NOMO-1 treated with dmso at 0.1 percent for 144 hours (cell line): ENCODE results near the gene EXTL1.
A peak's percentile ranks its signal among the peaks of the same experiment; 100 is the strongest.

ENCODE experiments used
- DNase-seq: peaks from one replicate; lab custom pipeline; 2025; ENCODE audit not compliant: unreplicated experiment; lab: John Stamatoyannopoulos, UW

Gene EXTL1

DNA sequence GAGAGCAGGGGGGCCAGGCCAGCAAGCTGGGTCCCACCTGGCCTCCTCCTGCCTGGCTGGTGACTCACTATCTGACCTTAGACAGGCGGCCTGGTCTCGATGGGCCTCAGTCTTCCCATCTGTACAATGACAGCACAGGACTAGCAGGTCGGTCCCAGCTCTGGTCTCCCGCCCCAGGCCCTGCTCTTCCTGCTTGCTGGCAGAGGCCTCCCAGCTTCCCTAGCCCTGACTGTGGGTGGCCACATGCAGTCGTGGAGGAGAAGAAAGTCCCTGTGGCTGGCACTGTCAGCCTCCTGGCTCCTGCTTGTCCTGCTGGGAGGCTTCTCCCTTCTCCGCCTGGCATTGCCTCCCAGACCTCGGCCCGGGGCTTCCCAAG, 817 bp downstream of the EXTL1 start:
- DNase-seq: no peak

GRCh38 chr1:26023009-26023408, 1.4 kb downstream of the EXTL1 start:
- no peak for DNase-seq

- no peak for DNase-seq
Measured at GRCh38 chr1:26023826-26024225, 2.3 kb downstream of the EXTL1 start.

GRCh38 chr1:26025060-26025459, 3.5 kb downstream of the EXTL1 start:
- DNase-seq: no peak

GRCh38 chr1:26025517-26025916, 3.9 kb downstream of the EXTL1 start:
- DNase-seq: no peak

GRCh38 chr1:26027716-26028489, 6.3 kb downstream of the EXTL1 start:
- peak; percentile 20 for DNase-seq

DNA sequence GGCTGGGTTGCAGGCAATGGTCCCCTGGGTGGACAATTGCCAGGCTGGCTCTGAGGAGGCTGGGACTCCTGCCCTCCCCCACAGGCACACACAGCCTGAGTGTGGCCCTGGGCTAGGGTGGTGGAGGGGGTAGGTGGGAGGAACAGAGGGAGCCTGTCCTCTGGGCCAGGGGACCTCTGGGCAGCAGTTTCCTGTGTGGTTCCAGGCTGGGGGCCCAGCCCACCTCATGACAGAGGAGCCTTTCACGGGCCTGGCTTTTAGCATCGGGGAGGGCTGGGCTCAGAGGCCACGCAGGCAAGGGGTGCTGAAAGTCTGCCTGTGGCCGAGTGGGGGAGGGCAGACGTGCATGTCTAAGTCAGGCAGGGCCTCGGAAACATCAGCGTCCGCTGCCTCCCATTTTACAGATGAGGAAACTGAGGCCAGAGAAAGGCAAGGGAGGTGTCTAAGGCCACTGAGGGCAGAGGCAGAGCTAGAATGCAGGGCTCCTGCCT, 7.0 kb downstream of the EXTL1 start:
- DNase-seq: no peak

- DNase-seq: no peak
Measured at GRCh38 chr1:26029054-26029863, 7.7 kb downstream of the EXTL1 start.

DNA sequence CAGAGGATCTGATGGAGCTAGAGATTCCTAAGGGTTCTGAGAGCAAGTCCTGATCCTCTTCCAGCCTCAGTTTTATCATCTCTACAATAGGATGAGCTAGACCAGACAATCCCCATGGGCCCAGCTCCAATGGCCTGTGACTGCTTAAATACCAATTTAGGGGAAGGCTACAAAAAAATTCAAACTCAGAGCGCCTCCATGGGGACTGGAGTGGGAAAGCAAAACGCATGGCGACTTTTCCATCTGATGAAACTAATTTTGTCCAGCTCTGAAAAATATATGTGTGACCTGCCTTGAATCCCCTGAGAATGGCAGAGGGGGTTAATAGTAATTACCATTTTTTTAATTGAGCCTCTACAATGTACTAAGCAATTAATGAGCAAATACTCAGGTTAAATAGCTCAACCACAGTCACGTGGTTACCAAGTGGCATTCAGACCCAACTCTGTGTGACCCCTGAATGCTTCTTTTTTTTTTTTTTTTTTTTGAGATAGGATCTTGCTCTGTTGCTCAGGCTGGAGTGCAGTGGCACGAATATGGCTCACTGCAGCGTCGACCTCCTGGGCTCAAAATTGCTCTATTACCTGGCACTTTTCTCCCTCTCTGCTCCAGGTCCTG, 8.4 kb downstream of the EXTL1 start:
- no peak for DNase-seq

- DNase-seq: no peak
Measured at GRCh38 chr1:26031196-26031595, 9.6 kb downstream of the EXTL1 start.

DNA sequence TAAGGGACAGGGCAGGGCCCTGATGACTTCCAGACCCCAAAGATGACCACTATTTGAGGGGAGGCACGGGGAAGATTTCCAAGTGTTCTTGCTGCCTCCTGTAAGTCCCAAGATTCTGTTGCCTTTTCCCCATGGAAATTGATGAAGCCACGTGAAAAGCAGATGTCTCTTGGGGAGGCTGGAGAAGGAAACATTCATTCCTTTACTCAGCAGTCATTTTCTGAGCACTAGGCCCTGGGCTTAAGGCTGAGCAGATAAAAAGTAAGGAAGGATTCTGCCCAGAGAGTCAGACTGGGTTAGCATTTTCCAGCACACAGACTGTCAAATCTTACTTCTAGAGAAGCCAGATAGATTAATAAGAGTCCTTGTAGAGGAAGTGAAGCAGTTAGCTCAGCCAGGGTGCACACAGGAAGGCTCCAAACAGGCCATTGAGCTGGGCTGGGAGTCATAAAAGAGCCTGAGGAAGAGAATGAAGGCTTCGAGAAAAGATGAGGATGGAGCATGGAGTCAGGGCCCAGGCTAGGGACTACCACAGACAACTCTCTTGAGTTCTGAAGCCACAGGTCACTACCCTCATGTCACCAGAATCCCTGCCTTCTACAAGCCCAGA, 10.1 kb downstream of the EXTL1 start:
- no peak for DNase-seq

DNA sequence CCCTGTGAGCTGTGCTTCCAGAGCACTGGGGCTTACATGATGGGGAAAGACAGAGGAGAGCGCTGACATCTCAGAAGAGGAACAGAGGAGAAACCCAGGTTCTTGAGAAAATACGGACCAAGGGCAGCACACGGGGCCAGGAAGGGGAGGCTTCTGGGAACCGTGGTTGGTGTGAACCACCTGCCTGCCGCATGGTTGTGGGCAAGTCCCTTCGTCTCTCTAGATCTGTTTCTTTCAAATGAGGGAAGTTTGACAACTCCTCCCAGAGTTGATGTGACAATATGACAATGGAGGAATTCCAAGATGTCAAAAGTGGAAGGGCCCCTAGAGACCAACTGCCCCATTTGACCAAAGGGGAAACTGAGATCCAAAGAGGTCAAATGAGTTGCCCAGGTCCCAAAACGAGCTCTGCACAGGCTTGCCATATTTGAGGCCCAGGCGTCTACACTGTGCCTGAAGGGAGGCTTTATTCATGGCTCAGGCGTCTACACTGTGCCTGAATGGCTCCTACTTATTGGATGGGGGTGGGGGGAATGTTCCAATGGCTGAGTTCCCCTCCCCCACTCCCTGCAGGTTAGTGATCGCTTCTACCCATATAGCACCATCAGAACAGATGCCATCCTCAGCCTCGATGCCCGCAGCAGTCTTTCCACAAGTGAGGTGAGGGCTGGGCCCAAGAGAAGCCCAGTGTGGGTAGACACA, 11.2 kb downstream of the EXTL1 start:
- no peak for DNase-seq

GRCh38 chr1:26034504-26035202, 13.1 kb downstream of the EXTL1 start:
- no peak for DNase-seq

DNA sequence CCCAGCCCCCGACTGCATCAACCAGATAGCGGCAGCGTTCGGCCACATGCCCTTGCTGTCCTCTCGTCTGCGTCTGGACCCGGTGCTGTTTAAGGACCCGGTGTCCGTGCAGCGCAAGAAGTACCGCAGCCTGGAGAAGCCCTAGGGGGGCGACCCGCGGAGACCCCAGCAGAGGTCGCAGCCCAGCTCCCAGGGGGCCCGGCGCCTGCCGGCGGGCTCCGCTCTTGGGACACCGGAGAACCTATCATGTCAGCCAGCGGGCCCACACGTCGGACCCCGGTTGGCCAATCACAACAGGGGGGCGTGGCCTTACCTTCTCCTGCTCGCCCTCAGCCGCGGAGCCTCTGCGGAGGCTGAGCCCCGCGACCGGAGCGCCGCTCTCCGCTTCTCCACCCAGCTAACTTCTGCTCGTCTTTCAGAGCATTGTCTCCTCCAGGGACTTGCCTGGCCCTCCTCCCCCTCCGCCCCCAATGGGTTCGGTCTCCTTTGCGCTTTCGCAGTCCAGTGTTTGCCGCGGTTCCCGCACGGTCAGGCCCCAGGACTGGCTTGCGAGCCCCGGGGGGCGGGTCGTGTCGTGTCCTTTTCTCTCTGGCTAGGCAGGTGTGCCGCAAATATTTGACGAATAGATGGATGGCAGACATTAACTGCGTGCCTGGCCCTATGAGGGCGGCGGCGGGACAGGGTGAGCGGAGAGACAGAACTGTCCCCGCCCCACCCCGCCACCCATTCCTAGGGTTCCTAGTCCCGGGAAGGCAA, 13.8 kb downstream of the EXTL1 start:
- peak; percentile 85 for DNase-seq

DNA sequence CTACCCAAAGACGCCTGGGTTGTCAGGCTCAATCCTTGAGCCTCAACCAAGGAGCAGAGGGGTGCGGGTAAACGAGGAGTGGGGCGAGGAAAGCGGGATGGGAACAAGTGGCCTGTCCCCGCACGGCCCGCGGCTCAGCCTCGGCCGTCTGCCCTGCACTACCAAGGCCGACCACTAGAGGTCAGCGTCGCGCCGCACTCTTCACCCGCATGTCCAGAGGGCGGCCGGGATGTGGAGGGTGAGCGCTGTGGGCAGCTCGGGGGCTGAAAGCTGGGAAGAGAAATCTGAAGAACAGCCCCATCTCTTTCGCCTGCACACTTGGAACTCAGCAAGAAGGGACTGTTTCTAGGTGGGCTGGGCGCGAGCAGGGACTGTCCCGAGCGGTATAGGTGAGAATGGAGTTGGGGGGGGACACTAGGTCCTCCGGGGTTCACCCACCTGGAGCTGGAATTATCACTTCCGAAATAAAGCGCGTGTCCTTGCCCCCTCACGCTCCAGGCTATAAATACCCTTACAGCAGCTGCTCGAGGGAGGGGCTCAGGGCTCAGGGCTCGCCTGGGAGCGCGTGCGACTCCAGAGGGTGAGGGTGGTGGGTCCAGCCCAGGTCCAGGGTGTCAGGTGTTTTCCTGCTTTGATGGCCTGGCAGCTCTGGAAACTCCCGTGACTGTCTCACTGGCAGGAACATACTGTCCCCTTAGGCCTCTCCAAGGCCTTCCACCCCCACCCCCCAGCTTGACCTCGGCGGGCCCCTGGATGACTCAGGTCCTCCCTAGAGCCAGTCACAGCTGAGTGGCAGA, 14.6 kb downstream of the EXTL1 start:
- DNase-seq: peak; percentile 36

DNA sequence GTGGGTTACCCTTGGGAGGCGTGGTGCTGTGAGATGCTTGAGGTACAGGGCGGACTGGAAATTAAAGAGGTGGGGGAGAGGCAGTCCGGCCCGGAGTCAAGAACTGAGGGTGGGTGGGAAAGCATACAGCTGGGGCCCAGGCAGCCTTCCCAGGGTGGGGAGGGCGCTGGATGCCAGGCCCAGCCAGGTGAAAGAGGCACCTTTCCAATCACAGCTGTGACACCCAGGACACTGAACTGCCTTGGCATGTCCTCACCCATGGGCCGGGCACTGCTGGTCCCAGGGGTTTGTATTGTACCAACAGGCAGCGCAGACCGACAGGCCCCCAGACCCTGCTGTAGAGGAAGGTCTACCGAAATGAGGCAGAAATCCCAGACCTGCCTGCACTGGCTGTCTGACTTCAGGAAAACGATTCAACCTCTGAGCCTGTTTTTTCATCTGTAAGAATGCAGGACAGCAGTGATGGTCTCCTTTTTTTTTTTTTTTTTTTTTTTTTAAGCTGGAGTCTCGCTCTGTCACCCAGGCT, 15.2 kb downstream of the EXTL1 start:
- DNase-seq: no peak

DNA sequence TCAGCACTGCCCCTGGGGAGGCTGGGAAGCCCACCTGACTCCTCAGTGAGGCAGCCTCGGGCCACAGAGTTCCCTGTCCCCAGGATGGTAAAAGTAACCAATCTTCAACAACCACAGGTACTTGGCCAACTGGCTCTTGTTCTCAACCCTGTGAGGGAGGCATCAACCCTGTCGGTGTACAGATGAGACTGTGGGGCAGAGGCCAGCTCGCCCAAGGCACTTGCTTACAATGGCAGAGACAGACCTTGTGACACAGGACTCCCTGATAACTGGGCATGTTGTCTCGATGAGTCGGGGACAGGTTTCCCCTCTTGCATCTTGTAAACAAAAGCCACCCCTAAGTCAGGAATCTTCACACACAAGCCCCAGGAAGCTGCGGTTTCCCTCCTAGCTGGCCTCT, 16.3 kb downstream of the EXTL1 start:
- DNase-seq: no peak

DNA sequence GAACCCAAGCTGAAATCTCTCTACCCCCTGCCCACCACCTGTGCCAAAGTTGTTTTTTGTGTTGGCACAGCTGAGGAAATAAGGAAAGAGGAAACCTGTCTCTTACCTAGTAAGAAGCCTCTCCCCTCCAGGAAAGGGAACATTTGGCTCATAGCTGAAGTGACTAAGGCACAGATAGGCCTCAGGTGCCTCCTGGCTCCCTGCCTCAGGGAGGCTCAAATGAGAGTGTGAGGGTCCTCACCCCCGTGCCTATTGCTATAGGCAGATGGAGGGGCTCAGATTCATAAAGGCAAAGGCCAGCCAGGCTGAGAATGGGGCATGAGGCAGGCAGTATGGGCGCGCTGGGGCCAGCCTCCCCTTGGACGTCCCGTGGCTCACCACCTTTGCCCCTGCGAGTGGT, 16.9 kb downstream of the EXTL1 start:
- DNase-seq: no peak
